ENCODE results near the gene BPIFB1. TPM values are rescaled to one million over a fixed set of nuclear protein-coding genes. Genes with fewer than 3 reads are reported as not detected.
A peak's percentile ranks its signal among the peaks of the same experiment; 100 is the strongest.

BPIFB1 gene
- total and polyA plus RNA-seq, 2 of the 13 experiments (the other 11 are each of a cell fraction or from before 2014, with no cell fraction given), result 0.82 to 4.4 TPM

GRCh38 chr20:33281550-33282146, 1.4 kb upstream of the BPIFB1 start (continued):
- TF ChIP-seq CEBPZ (IDR thresholded peaks at IDR 0.05; ENCODE audit: low read length) (no peak), ZNF724P (CRISPR knock-in tag; IDR thresholded peaks at IDR 0.05; ENCODE audit: borderline replicate concordance) (no peak), MAF1 (CRISPR knock-in tag; IDR thresholded peaks at IDR 0.05; ENCODE audit: borderline replicate concordance) (no peak), SNAPC2 (CRISPR knock-in tag; IDR thresholded peaks at IDR 0.05) (peak; percentile 81), ZNF691 (CRISPR knock-in tag; IDR thresholded peaks at IDR 0.05; ENCODE audit: borderline replicate concordance, low read depth) (peak; percentile 88; the same call in 1 of the 2 replicates), SIX4 (CRISPR knock-in tag; IDR thresholded peaks at IDR 0.05) (0 out of 2 replicates have a peak, but pooled peaks have one; percentile 6), ZNF30 (CRISPR knock-in tag; IDR thresholded peaks at IDR 0.05) (no peak), MXD4 (CRISPR knock-in tag; IDR thresholded peaks at IDR 0.05) (peak; percentile 65; the same call in 1 of the 2 replicates), ZNF781 (CRISPR knock-in tag; IDR thresholded peaks at IDR 0.05; ENCODE audit: borderline replicate concordance, not compliant biosample characterization) (no peak), ZFP1 (CRISPR knock-in tag; IDR thresholded peaks at IDR 0.05) (no peak), ZNF292 (CRISPR knock-in tag; IDR thresholded peaks at IDR 0.05; ENCODE audit: borderline replicate concordance, low read depth) (peak; percentile 61; the same call in 1 of the 2 replicates), ZNF766 (CRISPR knock-in tag; IDR thresholded peaks at IDR 0.05; ENCODE audit: borderline replicate concordance) (no peak), ZMYM3 (CRISPR knock-in tag; IDR thresholded peaks at IDR 0.05) (no peak), PHF5A (CRISPR knock-in tag; IDR thresholded peaks at IDR 0.05; ENCODE audit: low read depth, unreplicated experiment) (no peak), TFDP2 (CRISPR knock-in tag; IDR thresholded peaks at IDR 0.05) (peak; percentile 28; the same call in 1 of the 2 replicates), SRSF4 (IDR thresholded peaks at IDR 0.05; ENCODE audit: low read depth, low read length, poor library complexity, severe bottlenecking) (no peak), ZNF710 (CRISPR knock-in tag; IDR thresholded peaks at IDR 0.05; ENCODE audit: borderline replicate concordance) (no peak), ZBTB7A (CRISPR knock-in tag; IDR thresholded peaks at IDR 0.05) (0 out of 2 replicates have a peak, but pooled peaks have one; percentile 50), MIER3 (CRISPR knock-in tag; IDR thresholded peaks at IDR 0.05; ENCODE audit: borderline replicate concordance) (0 out of 2 replicates have a peak, but pooled peaks have one; percentile 61), ZNF713 (CRISPR knock-in tag; IDR thresholded peaks at IDR 0.05) (no peak), ZNF430 (CRISPR knock-in tag; IDR thresholded peaks at IDR 0.05) (no peak; the same call in 1 of the 2 replicates), ZFP82 (CRISPR knock-in tag; IDR thresholded peaks at IDR 0.05; ENCODE audit: borderline replicate concordance) (no peak), HMG20B (CRISPR knock-in tag; conservative IDR thresholded peaks at IDR 0.05) (0 out of 2 replicates have a peak, but pooled peaks have one; percentile 15)

Measured in HepG2 (cell line).